DMS153 treated with DMSO at 0.1 percent for 48 hours (cell line): ENCODE results near the gene RAET1L.
"Not testable (repeated sequence)": the region's sequence is repeated elsewhere in the genome, so short reads cannot be mapped to it uniquely, and the experiment has no call there.

ENCODE experiments used
- DNase-seq: peaks from one replicate; lab custom pipeline; 2025; ENCODE audit not compliant: unreplicated experiment; lab: John Stamatoyannopoulos, UW

Gene RAET1L

DNA sequence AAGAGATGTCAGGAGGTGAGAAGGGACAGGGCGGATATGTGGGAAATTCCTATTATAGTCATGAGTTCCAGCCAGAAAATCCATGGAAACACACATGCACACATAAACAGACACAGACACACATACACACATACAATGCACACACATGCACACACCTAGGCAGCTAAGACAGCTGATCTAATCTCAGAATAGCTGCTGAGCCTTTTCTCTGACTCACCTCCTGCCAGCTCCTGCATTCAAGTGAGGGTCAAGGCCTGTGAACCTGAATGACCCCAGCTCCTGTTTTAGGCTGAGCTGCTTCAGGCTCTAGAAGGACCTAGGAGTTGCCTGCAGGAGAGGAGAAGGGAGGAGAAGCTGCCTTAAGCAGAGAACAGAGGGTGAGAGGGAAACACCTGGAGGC is 21.6 kb upstream of the RAET1L start:
- no peak for DNase-seq

DNA sequence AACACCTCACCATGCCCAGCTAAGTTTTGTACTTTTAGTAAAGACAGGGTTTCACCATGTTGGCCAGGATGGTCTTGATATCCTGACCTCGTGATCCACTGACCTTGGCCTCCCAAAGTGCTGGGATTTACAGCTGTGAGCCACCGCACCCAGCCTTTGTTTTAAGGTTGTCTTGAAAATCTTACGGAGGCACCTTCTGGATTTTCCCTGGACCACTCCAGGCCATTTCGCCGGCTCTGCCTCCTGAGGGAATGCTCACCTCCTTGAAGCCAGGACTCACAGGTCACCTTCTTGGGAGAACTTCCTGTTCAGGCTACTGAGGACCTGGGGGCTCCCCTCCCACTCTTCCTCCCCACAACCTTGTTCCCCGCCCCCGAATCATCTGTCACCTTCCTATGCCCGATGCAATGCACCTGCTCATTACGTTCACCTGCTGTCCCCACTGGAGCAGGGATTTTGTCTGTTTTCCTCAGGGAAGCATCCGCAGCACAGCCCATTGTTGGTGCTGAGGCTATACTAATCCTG is 19.4 kb upstream of the RAET1L start:
- no peak for DNase-seq

DNA sequence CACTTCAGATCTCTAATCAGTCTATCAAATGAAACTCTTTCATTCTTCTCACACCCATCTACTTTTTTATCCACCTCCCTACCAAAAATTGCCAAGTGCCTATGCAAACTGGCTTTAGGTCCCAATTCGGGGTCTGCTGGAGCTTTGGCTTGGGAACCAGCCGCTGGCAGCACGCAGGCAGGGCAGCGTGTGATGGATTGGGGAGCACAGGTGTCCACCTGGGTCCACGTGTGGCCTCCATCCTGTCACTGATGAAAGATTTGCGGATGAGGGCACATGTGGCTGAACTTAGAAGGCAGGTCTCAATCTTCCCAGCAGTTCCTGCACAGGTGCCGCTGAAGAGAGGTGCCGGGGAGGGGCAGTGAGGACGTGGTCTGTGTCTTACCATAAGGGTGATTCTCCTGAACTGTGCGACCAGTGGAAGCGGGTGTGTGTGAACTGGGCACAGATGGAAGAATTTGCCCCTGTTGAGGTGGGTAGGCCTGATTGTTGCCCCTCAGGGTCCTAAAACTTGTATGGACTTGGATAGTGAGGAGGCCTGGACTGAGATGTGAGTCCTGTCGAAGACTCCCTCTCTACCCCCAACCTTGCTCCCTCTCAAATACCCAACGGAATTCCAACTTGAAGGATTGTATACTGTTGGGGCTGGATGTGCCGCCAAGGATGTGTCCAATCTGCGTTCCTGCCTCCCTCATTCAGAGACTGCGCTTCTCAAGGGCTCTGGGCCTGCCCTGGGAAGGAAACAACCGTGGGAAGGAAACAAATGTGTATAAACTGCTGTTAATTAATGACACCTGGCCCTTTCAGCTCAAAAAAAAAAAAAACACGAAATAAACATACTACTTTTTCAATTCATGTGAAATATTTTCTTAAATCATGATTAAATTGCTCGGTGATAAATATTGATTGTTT is 18.4 kb upstream of the RAET1L start:
- DNase-seq: no peak

- DNase-seq: no peak
Measured at GRCh38 chr6:150043096-150043495, 17.8 kb upstream of the RAET1L start.

DNA sequence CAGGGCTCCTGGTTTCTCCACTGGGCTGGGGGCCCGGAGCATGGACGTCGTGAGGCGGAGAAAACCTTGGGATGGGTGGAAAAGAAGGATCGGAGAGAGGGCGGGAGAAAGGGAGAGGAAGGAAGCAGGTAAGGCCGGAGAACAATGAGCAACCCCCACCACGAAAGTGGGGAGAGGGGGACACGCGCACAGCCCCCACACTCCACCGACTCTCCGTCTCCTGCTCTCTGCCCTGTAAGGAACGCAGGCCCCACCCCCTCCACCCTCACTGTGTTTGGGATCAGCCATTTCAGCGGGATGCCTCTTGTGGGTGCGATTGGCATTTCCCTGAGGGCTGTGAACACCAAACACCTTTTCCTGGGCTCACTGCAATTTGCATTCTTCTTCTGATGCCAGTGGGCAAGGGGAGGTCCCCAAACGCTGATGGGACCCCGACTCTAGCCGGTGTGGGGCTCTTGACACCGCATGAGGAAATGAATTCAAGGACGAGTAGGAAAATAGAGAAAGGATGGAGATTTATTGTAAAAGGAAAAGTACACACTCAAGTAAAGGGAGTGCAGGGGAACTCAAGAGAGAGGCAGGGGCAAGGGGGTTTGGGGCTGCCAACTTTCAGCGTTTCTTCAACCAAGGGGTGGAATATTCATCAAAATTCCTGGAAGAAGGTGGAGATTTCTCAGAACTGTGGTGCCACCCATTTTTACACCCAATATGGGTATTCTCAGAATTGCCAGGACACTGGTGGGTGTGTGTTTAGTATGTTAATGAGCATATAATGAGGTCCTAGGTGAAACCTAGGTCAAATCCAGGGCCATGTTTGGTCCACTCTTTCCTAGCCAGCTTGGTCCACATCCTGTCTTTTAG is 13.1 kb upstream of the RAET1L start:
- no peak for DNase-seq

DNA sequence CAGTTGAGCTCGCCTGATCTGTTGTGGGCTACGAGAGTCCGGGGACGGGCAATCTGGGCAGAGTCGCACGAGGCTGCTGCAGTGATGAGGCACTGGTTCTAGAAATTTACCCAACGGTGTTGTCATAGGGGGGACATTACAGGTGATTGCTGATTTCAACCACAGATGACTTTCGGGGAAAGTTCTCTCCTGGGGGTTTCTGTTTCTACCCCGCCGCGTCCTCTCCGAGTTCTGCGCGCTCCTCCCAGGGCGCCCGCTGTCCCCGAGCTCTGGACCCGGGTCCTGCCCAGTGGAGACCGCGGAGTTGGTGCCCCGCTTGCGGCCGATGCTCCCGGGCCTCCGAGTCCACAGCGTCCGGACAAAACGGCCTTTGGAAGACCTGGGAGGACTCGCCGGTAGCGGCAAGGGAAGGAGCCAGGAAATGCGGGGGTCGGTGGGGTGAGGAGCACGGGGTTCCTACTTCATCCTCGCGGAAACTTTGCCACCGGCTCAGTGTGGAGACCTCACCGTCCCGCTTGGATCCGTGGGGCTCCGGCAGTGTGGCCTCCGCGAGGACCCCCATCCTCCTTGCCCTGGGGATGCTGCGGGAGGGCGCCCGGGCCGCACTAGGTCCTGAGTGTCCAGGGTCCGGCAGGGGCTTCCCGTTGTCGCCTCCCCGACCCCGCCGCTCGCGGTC is 12.3 kb upstream of the RAET1L start:
- DNase-seq: no peak

DNA sequence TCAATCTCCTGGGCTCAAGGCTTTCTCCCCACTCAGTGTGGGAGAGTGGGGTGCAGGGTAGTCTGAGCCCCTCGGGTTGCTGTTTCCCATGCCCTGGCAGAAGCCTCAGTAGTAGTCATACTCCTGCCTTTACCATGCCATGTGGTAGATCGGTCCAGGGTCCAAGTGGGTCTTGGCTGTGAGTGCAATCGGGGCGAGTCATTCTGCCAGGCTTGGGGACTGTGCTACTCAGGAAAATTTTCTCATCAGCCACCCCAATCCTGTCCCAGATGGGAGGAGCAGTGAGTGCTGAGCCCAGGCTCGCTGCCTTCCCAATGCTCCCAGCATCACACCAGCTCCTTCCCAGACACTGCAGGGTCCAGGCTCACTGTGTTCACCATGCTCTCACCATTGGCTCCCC is 10.7 kb upstream of the RAET1L start:
- no peak for DNase-seq

DNA sequence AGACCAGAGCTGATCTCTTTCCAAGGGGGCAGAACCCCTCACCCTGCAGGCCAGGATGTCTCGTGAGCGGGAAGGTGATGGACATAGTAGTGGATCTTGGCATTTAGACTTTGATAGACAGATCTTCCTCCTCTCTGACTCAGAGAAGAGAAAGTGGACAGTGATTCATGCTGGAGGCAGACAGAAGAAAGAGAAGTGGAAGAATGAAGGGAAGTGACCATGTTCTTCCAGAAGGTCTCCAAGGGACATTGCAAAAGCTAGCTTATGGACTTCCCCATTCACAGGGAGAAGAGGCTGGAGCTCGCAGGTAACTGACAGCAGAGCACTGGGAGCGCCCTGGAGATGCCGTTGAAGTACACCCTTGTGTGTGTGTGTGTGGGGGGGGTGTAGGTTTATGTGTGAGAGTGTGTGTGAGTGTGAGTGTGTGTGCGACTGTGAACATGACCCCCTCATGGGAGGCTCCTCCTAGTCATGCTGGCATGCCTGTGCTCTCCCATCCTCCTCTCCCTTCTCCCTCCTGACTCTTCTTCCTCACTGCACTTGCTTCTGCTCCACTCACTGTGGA is 8.0 kb upstream of the RAET1L start:
- DNase-seq: no peak

DNA sequence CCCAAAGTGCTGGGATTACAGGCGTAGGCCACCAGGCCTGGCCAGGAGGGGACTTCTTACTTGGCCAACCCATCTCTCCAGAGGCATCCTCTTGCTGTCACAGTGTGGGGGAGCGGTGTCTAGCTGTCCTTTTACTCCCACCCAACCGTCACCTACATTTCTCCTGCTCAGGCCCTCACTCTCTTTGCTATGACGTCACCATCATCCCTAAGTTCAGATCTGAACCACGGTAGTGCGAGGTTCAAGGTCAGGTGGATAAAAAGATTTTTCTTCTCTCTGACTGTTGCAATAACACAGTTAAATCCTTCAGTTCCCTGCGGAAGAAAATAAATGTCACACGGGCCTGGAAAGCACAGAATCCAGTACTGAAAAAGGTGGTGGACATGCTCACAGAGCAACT is 7.3 kb upstream of the RAET1L start:
- DNase-seq: no peak

DNA sequence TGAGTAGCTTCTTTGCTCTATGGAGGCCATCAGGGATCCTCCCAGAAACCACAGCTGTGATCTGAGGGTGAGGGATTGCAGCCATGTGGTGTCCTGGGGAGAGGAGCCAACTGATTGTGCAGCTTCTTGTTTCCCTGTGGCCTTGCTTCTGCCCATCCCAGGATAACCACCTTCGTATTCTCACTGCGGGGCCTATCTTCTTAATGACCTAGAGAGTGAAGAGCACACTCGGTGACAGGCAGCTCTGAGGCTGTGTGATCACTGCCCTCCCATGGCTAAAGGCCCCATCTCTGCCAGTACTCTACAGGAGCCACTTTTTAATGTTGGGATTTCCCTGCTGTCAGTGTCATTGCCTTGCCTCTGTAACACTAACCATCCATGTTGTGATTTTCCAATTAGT is 5.3 kb upstream of the RAET1L start:
- DNase-seq: no peak

DNA sequence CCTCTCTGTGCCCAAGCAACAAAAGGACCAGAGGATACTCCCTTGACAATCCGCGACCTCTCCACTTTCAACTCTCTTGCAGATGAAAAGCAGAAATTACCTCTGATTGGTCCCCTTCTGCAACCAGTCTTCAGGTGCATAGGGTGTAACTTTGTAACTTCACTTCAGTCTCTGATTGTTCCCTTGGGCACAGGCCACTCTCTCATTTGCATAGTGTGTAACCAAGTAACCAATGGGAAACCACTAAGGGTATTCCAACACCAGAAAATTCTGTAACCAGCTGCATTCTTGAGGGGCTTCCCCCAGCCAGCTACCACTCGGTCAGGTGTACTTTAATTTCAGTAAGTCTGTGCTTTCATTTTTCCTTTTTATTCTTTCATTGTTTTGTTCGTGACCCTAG is 4.4 kb upstream of the RAET1L start:
- no peak for DNase-seq

DNA sequence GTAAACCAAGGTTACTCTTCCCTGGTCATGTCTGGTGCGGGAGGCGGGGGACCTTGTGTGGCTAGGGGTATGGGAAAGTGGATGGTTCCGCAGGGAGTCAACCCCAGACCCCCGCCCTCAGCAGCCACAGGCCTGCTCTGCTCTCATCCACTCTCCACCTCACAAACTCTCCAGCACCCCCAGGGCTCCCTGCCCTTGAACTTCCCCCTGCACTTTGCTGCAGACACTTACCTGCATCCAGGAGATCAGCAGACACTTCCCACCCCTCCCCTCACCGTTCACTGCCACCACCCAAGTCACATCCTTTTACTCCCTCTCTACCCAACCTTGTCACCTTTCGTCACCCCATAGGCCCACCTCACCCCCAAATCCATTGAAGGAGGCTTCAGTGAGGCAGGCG is 3.9 kb upstream of the RAET1L start:
- no peak for DNase-seq

DNA sequence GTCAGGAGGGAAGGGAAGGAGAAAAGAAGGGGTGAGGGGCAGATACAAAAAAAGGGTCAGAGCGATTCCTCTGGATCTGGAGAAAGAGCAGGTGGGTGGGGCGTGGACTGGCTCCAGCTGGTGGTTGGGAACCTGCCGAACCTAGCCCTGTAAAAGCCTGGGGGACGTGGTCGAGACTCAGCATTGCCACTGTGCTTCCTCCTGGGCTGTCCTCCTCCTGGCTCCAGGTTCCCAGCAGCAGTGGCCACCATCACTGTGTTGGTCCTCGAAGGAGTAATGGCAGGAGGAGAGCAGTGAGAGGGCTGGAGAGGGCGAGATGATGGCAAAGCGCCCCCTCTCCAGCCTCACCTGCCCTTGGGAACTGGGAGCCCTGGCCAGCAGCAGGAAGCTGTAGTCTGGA is 3.5 kb upstream of the RAET1L start:
- no peak for DNase-seq

DNA sequence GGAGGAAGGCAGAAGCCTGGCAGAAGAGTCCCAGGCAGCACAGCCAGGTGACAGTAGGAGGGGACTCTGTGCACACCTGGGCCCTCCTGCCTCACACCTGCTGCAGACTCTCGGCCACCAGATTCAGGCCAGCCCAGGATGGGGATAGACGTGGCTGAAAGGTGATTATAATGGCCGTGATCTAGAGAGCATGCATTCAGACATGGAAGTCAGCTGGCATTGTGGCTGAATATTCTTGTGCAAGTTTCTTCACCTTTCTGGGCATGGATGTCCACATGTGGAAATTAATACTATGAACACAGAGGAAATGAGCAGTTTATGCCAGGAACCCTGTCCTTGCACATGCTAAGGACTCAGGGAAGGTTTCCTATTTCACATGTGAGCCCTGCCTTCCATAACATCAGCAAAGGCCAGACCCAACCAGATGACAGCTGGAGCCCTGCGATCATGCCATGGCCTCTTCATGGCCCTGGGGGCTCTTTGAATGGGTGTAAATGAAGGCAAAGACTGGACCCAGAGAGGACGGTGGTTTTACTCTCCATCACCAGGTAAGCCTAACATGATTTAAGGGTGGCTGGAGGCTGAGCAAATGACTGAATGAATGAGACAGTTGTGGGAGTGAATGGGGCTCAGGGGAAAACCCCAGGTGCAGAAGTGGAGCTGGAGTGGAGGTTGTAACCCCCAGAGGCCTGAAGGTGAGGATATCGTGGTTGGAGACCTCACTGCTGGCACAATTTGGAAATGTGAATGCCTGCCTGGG is 2.7 kb upstream of the RAET1L start:
- DNase-seq: no peak

DNA sequence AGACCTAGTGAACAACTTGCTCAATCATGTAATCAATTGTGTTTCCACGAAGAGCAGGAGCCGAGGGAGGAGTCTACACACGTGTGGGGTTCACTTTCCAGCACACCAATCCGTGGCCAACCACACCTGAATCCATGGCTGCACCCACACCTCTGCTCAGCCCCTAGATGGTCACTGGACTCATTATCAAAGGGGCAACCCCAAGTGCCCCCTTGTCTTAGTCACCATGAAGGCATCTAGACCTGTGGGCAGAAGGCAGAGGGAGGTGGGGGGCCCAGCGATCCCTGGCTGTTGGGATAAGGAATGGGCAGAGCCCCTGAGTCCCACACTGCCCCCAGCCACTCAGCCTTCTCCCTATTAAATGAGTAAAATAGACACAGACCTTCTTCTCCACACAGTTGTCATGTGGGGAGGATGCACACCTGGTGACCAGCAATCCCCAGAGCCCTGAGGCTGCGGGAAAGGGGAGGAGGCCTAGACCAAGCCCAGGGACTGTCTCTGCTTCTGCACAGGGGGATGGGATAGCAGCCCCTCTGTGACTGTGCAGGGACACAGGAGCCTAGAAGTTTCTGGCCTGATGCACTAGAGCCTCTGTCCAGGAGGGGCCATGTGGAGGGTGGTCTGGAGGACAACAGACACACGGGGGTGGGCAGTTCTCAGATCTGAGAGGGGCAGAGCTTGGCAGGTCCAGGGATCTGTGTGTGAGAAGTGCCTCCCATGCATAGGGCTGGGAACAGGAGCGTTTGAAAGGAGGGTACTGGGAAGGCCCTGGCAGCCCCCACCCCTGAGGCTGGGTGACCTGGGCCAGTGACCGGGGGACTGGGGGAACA is 1.9 kb upstream of the RAET1L start:
- DNase-seq: no peak

DNA sequence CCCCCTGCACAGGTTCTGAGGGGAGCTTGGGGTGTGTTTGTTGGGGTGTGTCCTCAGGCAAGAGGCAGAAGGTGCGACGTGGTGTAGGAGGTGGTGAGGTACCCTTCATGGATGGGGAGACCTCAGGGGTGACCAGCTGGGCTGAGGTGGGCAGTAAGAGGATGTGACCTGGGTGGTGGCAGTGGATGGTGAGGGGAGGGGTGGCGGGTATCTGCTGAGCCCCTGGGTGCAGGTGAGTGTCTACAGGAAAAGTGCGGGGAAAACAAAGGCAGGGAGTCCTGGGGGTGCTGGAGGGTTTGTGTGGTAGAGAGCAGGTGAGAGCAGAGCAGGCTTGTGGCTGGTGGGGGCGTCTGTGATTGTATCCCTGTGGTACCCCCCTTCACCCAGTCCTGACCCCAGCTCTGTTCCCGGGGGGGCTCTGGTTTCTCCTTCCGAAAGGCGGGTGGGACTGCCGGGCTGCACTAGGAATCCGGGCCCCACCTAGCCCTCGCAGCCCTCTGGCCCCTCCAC is 631 bp downstream of the RAET1L start:
- DNase-seq: no peak

DNA sequence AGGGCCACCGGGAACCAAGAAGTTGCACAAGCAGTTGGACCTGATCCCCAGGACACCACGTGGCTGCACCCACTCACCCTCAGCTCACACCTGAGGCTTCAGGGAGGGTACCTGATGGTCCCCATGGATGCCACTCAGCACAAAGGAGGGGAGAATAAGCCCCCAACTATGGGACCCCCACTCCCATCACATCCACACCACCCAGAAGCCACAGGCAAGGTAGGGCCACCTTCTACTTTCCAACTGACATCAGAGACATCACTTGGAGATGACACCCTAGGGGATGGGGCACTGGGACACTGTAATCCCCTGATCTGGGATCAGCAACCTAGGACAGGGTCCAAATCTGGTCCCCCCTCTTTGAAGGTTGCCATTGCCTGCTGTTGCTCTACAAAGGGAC is 1.3 kb downstream of the RAET1L start:
- DNase-seq: not testable (repeated sequence)

GRCh38 chr6:150021870-150022269 is 3.5 kb downstream of the RAET1L start:
- not testable (repeated sequence) for DNase-seq
